Measurements from ENCODE around the gene DCPS. TPM values are rescaled to one million over a fixed set of nuclear protein-coding genes. Genes with fewer than 3 reads are reported as not detected.

Gene DCPS
- total and polyA plus RNA-seq, 2 of the 4 experiments (the other 2 are of a cell fraction): 19.7 to 34.8 TPM

GRCh38 chr11:126317432-126317755, 13.5 kb downstream of the DCPS start:
- Histone ChIP-seq H3K4me3 (ENCODE audit: insufficient read depth, low read depth, low read length) (no peak overlapping the region), H3K56ac (ENCODE audit: extremely low read depth, insufficient read depth, low read length) (peak overlapping the region; percentile 92; the same call in 1 of the 2 replicates), H3K36me3 (ENCODE audit: control insufficient read depth, insufficient read depth, low read length) (peaks cover 1% of the 10 kb centered on the region; the same call in 1 of the 2 replicates), H2BK20ac (ENCODE audit: low read depth, low read length) (peak overlapping the region; percentile 71), H2BK5ac (ENCODE audit: low read depth, low read length, poor library complexity, severe bottlenecking) (peak overlapping the region; percentile 93), H2AK9ac (replicated peaks; ENCODE audit: low read depth, low read length, poor library complexity) (peak overlapping the region; percentile 98), H3K4me2 (ENCODE audit: low read depth, low read length) (peak overlapping the region; percentile 85), H3K79me1 (ENCODE audit: low read depth in 1 of 2, low read length in 2 of 2) (peaks cover 4 to 18% of the 10 kb centered on the region in 2 experiments; a peak in 3 of 4 replicates), H3K27ac (ENCODE audit: insufficient read depth, low read length) (peak overlapping the region; percentile 92), H2AK5ac (ENCODE audit: low read depth, low read length) (peak overlapping the region; percentile 78; the same call in 1 of the 2 replicates), H4K8ac (ENCODE audit: low read depth in 2 of 2, low read length in 2 of 2) (peak overlapping the region; percentile 71 to 86), H3K27me3 (ENCODE audit: control insufficient read depth, insufficient read depth, low read length) (no peaks in the 10 kb centered on the region), H3K14ac (replicated peaks; ENCODE audit: low read depth, low read length) (peak overlapping the region; percentile 61), H3K4ac (ENCODE audit: low read depth, low read length) (peak overlapping the region; percentile 85), H2BK15ac (ENCODE audit: low read depth, low read length) (peak overlapping the region; percentile 96; the same call in 2 of the 3 replicates), H4K5ac (ENCODE audit: low read depth, low read length) (peak overlapping the region; percentile 58), H3K18ac (ENCODE audit: low read depth, low read length) (peak overlapping the region; percentile 77), H3K4me1 (ENCODE audit: control insufficient read depth, insufficient read depth, low read length) (peaks cover 18% of the 10 kb centered on the region), H4K91ac (ENCODE audit: insufficient read depth, low read depth, low read length) (peak overlapping the region; percentile 96), H2BK120ac (ENCODE audit: low read depth, low read length) (peak overlapping the region; percentile 78), H3K9ac (ENCODE audit: low read depth, low read length) (peak overlapping the region; percentile 78), H4K20me1 (ENCODE audit: insufficient read depth, low read length) (no peaks in the 10 kb centered on the region), H2AFZ (replicated peaks; ENCODE audit: low read length, poor library complexity) (peak overlapping the region; percentile 91), H3K9me3 (ENCODE audit: control insufficient read depth, insufficient read depth, low read length) (no peaks in the 10 kb centered on the region), H3K9me1 (ENCODE audit: insufficient read depth, low read length) (peaks cover 18% of the 10 kb centered on the region), H3K23ac (ENCODE audit: low read depth, low read length) (peak overlapping the region; percentile 78; the same call in 1 of the 2 replicates)
- in situ Hi-C loops (cut with MboI; ENCODE audit: low sequenced_read_pairs) (loop anchor here (10.0 to 25.0 kb wide), 3 partner anchors 97 to 1020 kb away; no protein-coding TSS in a partner anchor), intact Hi-C loops (cut with micrococcal nuclease) (loop anchor here (10.0 kb wide), 2 partner anchors 287 to 1177 kb away; no protein-coding TSS in a partner anchor), dilution Hi-C loops (cut with HindIII; ENCODE audit: low sequenced_read_pairs, unreplicated experiment) (no loop called here)
- BruUV-seq (replicated peaks): no TSS peak
- ChIA-PET POLR2A (ENCODE audit: unreplicated experiment) (interaction anchor here (0.6 kb wide), 2 partner anchors 639 to 1316 kb away, joined by 7 read pairs; no protein-coding TSS in a partner anchor), CTCF (no interaction called here)
- DNase-seq (peak; percentile 25), ATAC-seq (ENCODE audit: low read depth) (no peak; the same call in 1 of the 2 replicates)
- TF ChIP-seq SMC3 (IDR thresholded peaks at IDR 0.05; ENCODE audit: low read depth, low read length) (no peak), MAZ (IDR thresholded peaks at IDR 0.05; ENCODE audit: borderline replicate concordance, low read depth, low read length) (no peak), POLR2A (IDR thresholded peaks at IDR 0.05; ENCODE audit: low read depth, low read length) (no peak)
- TF ChIP-seq, protein P1, sequence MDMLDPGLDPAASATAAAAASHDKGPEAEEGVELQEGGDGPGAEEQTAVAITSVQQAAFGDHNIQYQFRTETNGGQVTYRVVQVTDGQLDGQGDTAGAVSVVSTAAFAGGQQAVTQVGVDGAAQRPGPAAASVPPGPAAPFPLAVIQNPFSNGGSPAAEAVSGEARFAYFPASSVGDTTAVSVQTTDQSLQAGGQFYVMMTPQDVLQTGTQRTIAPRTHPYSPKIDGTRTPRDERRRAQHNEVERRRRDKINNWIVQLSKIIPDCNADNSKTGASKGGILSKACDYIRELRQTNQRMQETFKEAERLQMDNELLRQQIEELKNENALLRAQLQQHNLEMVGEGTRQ (IDR thresholded peaks at IDR 0.05; ENCODE audit: low read depth, low read length): no peak
- 0% methylated on average over 1 of the region's 1 CpG; no CpG with 5 or more reads in 1 of the 2 experiments for WGBS, 2 experiments (ENCODE audit: extremely low coverage in 2 of 2, insufficient read length in 1 of 2)

Measured in IMR-90 (cell line).